ENCODE measurements around the gene PTPN4. TPM values are rescaled to one million over a fixed set of nuclear protein-coding genes. Genes with fewer than 3 reads are reported as not detected.

PTPN4 gene
- total and polyA plus RNA-seq, 2 of the 13 experiments (the other 11 are each of a cell fraction or from before 2014, with no cell fraction given): 20.3 to 34.6 TPM

- TF ChIP-seq ZNF275 (CRISPR knock-in tag; IDR thresholded peaks at IDR 0.05; ENCODE audit: borderline replicate concordance): no peak
- no peak for TF ChIP-seq ZSCAN9 (CRISPR knock-in tag; IDR thresholded peaks at IDR 0.05; ENCODE audit: borderline replicate concordance)
- TF ChIP-seq ELF3 (CRISPR knock-in tag; IDR thresholded peaks at IDR 0.05): peak; percentile 58; the same call in 1 of the 2 replicates
- TF ChIP-seq TOE1 (CRISPR knock-in tag; IDR thresholded peaks at IDR 0.05): no peak
- TF ChIP-seq, protein P1, sequence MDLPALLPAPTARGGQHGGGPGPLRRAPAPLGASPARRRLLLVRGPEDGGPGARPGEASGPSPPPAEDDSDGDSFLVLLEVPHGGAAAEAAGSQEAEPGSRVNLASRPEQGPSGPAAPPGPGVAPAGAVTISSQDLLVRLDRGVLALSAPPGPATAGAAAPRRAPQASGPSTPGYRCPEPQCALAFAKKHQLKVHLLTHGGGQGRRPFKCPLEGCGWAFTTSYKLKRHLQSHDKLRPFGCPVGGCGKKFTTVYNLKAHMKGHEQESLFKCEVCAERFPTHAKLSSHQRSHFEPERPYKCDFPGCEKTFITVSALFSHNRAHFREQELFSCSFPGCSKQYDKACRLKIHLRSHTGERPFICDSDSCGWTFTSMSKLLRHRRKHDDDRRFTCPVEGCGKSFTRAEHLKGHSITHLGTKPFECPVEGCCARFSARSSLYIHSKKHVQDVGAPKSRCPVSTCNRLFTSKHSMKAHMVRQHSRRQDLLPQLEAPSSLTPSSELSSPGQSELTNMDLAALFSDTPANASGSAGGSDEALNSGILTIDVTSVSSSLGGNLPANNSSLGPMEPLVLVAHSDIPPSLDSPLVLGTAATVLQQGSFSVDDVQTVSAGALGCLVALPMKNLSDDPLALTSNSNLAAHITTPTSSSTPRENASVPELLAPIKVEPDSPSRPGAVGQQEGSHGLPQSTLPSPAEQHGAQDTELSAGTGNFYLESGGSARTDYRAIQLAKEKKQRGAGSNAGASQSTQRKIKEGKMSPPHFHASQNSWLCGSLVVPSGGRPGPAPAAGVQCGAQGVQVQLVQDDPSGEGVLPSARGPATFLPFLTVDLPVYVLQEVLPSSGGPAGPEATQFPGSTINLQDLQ (CRISPR knock-in tag; IDR thresholded peaks at IDR 0.05): no peak
- TF ChIP-seq ZNF687 (CRISPR knock-in tag; IDR thresholded peaks at IDR 0.05): peak; percentile 39
- no peak for TF ChIP-seq SMAD1 (CRISPR knock-in tag; IDR thresholded peaks at IDR 0.05; ENCODE audit: borderline replicate concordance, low read depth)
- no peak for TF ChIP-seq ZNF256 (CRISPR knock-in tag; conservative IDR thresholded peaks at IDR 0.05)
- TF ChIP-seq SMAD3 (CRISPR knock-in tag; IDR thresholded peaks at IDR 0.05): no peak
- TF ChIP-seq, protein P2, sequence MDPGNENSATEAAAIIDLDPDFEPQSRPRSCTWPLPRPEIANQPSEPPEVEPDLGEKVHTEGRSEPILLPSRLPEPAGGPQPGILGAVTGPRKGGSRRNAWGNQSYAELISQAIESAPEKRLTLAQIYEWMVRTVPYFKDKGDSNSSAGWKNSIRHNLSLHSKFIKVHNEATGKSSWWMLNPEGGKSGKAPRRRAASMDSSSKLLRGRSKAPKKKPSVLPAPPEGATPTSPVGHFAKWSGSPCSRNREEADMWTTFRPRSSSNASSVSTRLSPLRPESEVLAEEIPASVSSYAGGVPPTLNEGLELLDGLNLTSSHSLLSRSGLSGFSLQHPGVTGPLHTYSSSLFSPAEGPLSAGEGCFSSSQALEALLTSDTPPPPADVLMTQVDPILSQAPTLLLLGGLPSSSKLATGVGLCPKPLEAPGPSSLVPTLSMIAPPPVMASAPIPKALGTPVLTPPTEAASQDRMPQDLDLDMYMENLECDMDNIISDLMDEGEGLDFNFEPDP (CRISPR knock-in tag; conservative IDR thresholded peaks at IDR 0.05): 0 out of 2 replicates have a peak, but pooled peaks have one; percentile 70
- no peak for TF ChIP-seq CAMTA2 (CRISPR knock-in tag; IDR thresholded peaks at IDR 0.05; ENCODE audit: borderline replicate concordance)
- TF ChIP-seq NCOR1 (IDR thresholded peaks at IDR 0.05; ENCODE audit: borderline replicate concordance, low read length): no peak
- TF ChIP-seq RFXAP (CRISPR knock-in tag; IDR thresholded peaks at IDR 0.05; ENCODE audit: borderline replicate concordance): no peak
- 0 out of 2 replicates have a peak, but pooled peaks have one; percentile 46 for TF ChIP-seq ZMYM2 (CRISPR knock-in tag; IDR thresholded peaks at IDR 0.05)
- no peak for TF ChIP-seq ZNF619 (CRISPR knock-in tag; IDR thresholded peaks at IDR 0.05)
- TF ChIP-seq SP5 (CRISPR knock-in tag; IDR thresholded peaks at IDR 0.05; ENCODE audit: borderline replicate concordance, low read depth): no peak; the same call in 1 of the 2 replicates
- no peak for TF ChIP-seq ASH2L (IDR thresholded peaks at IDR 0.05; ENCODE audit: insufficient read length, low read depth, low read length)
- 0 out of 2 replicates have a peak, but pooled peaks have one; percentile 38 for TF ChIP-seq FOXP4 (CRISPR knock-in tag; IDR thresholded peaks at IDR 0.05)
Measured at GRCh38 chr2:119837350-119837749, 77.6 kb downstream of the PTPN4 start (continued).

All from HepG2 (cell line).